LNCaP clone FGC (cell line): ENCODE measurements around the gene CD5L.

ENCODE experiments used
- DNase-seq: peaks from one replicate; pipeline ENCODE4 v3.0.0-alpha.2; 2011; ENCODE audit warnings: low read depth
- H3K4me3 ChIP-seq: 2 replicates; pipeline ENCODE4 v1.5.1; 2011; ENCODE audit warnings: mild to moderate bottlenecking, low read depth, low read length, control low read depth
- CTCF ChIP-seq: IDR thresholded peaks from 2 replicates; pipeline ENCODE4 v1.5.1; 2012; ENCODE audit warnings: mild to moderate bottlenecking; ENCODE audit not compliant: control insufficient read depth, insufficient read depth; ENCODE audit errors: extremely low read depth

Gene CD5L

DNA sequence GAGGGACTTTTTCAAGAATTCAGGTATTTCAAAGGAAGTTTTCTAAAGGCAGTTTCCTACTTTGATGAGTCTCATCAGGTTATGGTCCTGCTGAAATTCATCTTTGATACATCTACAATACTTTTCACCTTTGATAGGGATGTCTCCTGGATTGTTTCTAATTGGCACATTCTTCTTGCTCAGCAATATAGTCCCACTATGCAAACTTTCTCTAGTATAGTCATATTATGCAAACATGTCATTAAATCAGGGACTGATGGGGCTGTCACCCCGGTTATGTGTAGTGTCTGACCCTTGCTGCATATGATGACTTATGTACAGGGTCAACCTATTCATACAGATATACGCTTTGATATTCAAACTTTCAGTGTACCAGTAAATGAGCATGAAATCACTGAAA lies 21.3 kb downstream of the CD5L start:
- no peak for DNase-seq
- H3K4me3 ChIP-seq: no peak overlapping the region
- no peak for TF ChIP-seq CTCF

DNA sequence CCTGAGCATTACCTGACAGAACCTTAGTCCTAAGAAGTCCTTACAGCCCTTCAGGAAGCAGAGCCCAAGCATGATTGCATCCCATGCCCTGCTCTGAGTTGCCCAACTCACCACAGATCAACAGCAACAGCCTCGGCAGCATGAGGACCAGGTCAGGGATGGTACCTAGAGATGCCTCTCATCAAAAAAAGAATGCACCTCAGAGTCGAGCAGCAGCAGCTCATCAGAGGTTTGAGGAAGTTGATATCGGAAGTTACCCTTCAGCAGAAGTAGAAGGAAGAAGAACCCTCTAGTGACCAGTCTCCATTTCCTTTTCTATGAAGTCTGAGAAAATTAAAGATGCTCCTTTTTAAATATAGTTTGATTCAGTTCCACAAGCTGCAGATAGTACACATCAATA lies 21.7 kb downstream of the CD5L start, which contains the start of gene FCRL1:
TSS of gene FCRL1 (minus strand) at position 225 of the 400 bp plus-strand sequence. CDS start at position 142, 83 bp downstream.
- H3K4me3 ChIP-seq: no peak within 1 kb of the TSS
- no peak for DNase-seq
- no peak for TF ChIP-seq CTCF

DNA sequence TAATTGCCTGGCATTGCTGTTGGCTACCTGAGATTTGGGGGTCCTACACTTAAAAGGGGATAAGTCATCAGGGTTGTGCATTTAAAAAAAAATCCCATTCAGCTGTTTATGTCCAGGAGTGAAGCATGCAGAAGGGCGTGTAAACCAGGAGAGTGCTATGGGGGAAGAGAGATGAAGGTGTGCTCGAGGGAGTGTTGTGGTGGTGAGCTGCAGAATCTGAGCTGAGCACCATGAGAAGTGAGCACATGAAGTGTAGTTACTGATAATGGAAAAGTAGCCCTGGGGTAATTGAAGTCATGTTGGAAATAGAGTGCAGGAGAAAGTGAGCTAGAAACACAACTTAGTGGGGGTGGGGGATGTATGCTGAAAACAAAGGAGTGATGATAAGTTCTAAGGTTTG lies 22.4 kb downstream of the CD5L start:
- H3K4me3 ChIP-seq: no peak overlapping the region
- DNase-seq: no peak

DNA sequence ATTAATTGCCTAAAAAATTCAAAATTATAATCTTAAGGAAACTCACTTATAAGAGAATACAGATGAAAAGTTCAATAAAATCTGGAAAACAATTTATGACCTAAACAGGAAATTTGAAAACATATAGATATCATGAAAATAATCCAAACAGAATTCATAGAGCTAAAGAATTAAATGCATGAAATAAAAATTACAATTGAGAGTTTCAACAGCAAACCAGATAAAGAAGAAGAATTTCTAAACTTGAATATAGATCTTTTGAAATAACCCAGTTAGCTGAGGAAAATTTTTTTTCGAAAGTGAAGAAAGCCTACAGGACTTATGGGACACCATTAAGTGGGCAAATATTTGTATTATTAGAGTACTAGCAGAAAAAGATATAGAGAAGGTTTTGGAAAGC lies 28.3 kb downstream of the CD5L start:
- no peak overlapping the region for H3K4me3 ChIP-seq
- DNase-seq: no peak
- TF ChIP-seq CTCF: no peak

More for the DNA sequence above, 22.4 kb downstream of the CD5L start:
- TF ChIP-seq CTCF: no peak

DNA sequence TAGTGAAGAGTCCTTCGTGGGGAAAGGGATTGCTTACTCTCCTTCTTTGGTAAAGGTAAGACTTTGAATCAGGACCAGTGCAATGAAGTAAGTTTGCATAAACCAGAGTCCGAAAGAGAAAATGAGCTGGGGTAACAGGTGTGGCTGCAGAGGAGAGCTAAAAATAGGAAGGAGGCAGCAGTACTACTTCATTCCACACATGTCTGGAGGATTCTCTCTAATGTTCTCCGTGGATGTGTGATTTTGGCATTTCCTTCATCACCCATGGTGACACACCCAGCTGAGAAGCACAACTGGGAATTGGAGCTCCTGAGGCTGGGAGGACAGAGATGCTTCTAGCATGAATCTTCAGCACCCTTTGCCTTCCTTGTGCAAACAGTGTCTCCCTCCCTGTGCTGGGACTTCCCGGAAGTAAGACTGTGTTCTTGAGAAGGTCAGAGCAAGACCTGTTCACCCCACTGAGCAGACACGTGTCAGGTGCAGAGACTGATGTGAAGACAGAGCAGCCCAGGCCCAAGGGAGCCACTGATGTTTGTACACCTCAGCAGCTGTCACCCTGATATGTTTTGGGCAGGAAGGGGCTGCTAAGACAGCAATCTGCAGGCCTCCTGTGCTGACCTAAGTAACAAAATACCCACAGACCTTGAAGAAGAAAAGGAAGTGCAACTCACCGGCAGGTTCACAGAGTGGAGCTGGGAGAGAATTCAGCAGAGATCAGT lies 35.0 kb downstream of the CD5L start:
- no peak for DNase-seq
- H3K4me3 ChIP-seq: no peak overlapping the region
- TF ChIP-seq CTCF: no peak

DNA sequence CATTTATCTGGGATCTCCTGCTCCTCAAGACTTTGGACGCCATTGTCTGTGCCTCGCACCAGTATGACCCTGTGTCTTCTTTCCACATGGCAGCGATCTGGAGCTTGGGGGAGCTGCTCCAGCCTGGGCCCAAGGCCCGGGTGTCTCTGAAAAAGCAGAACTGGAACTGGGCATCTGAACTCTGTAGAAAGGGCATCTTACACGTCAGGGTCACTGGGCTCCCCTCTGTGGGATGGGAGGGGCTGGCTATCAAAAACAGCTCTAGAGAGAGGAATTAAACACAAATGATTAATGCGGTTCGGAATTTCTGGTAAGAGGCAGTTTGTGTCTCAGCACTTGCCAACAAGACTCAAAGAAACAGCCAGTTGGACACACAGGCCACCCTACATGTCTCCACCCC lies 37.8 kb downstream of the CD5L start:
- no peak for TF ChIP-seq CTCF
- H3K4me3 ChIP-seq: no peak overlapping the region
- DNase-seq: no peak

DNA sequence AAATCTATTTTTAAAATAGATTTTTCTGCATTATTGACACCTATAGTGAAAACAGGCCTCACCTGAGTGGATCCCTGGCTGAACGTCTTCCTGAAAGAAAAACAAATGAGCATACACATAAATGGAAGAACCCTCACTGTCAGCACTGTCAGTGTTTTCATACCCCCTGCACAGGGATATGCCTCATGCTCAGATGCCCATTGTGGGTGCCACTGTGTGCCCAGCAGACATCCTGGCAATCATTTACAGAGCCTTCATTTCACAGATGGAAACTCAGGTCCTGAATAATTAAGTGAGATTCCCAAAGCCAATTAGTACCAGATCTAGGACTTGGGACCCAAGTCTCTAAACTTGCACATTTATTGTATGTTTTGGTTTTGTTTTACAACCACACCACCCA lies 41.6 kb downstream of the CD5L start:
- no peak for DNase-seq
- TF ChIP-seq CTCF: no peak
- H3K4me3 ChIP-seq: no peak overlapping the region
